22Rv1 (cell line): ENCODE measurements around the gene CTBP2.

ENCODE experiments used
- ZFX ChIP-seq: fragments of 450-650 bp; IDR thresholded peaks from 2 replicates; pipeline ENCODE4 v1.6.1; 2017; ENCODE audit warnings: antibody characterized with exemption, borderline replicate concordance
- TF ChIP-seq, protein P1 (sequence below): fragments of 450-650 bp; IDR thresholded peaks from 2 replicates; pipeline ENCODE4 v1.5.1; 2017; ENCODE audit warnings: mild to moderate bottlenecking

GRCh38 chr10:125066764-125067450 is 93.5 kb downstream of the CTBP2 start:
- TF ChIP-seq, protein P1, sequence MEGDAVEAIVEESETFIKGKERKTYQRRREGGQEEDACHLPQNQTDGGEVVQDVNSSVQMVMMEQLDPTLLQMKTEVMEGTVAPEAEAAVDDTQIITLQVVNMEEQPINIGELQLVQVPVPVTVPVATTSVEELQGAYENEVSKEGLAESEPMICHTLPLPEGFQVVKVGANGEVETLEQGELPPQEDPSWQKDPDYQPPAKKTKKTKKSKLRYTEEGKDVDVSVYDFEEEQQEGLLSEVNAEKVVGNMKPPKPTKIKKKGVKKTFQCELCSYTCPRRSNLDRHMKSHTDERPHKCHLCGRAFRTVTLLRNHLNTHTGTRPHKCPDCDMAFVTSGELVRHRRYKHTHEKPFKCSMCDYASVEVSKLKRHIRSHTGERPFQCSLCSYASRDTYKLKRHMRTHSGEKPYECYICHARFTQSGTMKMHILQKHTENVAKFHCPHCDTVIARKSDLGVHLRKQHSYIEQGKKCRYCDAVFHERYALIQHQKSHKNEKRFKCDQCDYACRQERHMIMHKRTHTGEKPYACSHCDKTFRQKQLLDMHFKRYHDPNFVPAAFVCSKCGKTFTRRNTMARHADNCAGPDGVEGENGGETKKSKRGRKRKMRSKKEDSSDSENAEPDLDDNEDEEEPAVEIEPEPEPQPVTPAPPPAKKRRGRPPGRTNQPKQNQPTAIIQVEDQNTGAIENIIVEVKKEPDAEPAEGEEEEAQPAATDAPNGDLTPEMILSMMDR = no peak
- no peak for TF ChIP-seq ZFX
